Activated CD8-positive, alpha-beta memory T cell treated with anti-CD3 and anti-CD28 coated beads for 4 hours (primary cell): ENCODE data around the gene DTHD1.
A peak's percentile ranks its signal among the peaks of the same experiment; 100 is the strongest.

Experiments
- DNase-seq, 2 donors: peaks; one replicate each; pipeline ENCODE4 v3.0.0-alpha.2; 2020; ENCODE audit warnings: low read depth in 2 of 2

The DTHD1 gene

GRCh38 chr4:36313703-36314102 is 32.3 kb downstream of the DTHD1 start:
- no peak for DNase-seq

GRCh38 chr4:36316607-36317006 is 35.2 kb downstream of the DTHD1 start:
- no peak for DNase-seq

- DNase-seq: no peak
Measured at GRCh38 chr4:36317721-36318120, 36.3 kb downstream of the DTHD1 start.

GRCh38 chr4:36320117-36320896 is 38.9 kb downstream of the DTHD1 start:
- no peak for DNase-seq

- no peak for DNase-seq
Measured at GRCh38 chr4:36321176-36321575, 39.8 kb downstream of the DTHD1 start.

- peak in 1 of 2 donors; percentile 28 for DNase-seq
Measured at GRCh38 chr4:36322921-36323354, 41.5 kb downstream of the DTHD1 start.

- DNase-seq: no peak
Measured at GRCh38 chr4:36323816-36324419, 42.5 kb downstream of the DTHD1 start.

GRCh38 chr4:36324808-36325207 is 43.4 kb downstream of the DTHD1 start:
- DNase-seq: no peak

GRCh38 chr4:36325499-36325898 is 44.1 kb downstream of the DTHD1 start:
- DNase-seq: no peak

- no peak for DNase-seq
Measured at GRCh38 chr4:36325926-36326325, 44.5 kb downstream of the DTHD1 start.

- DNase-seq: no peak
Measured at GRCh38 chr4:36326476-36327029, 45.1 kb downstream of the DTHD1 start.

GRCh38 chr4:36327400-36327799 is 46.0 kb downstream of the DTHD1 start:
- DNase-seq: no peak

- DNase-seq: no peak
Measured at GRCh38 chr4:36328130-36328529, 46.7 kb downstream of the DTHD1 start.

GRCh38 chr4:36329228-36329627 is 47.8 kb downstream of the DTHD1 start:
- DNase-seq: no peak

GRCh38 chr4:36330796-36331195 is 49.4 kb downstream of the DTHD1 start:
- no peak for DNase-seq

- DNase-seq: no peak
Measured at GRCh38 chr4:36332023-36332781, 50.8 kb downstream of the DTHD1 start.

GRCh38 chr4:36332782-36333131 is 51.3 kb downstream of the DTHD1 start:
- DNase-seq: no peak

- no peak for DNase-seq
Measured at GRCh38 chr4:36333303-36333877, 52.0 kb downstream of the DTHD1 start.

- DNase-seq: no peak
Measured at GRCh38 chr4:36337665-36338185, 56.3 kb downstream of the DTHD1 start.

- DNase-seq: no peak
Measured at GRCh38 chr4:36338973-36339372, 57.6 kb downstream of the DTHD1 start.

GRCh38 chr4:36341936-36342335 is 60.5 kb downstream of the DTHD1 start:
- DNase-seq: no peak
